ENCODE data around the gene ITPR1.

The ITPR1 gene

DNA sequence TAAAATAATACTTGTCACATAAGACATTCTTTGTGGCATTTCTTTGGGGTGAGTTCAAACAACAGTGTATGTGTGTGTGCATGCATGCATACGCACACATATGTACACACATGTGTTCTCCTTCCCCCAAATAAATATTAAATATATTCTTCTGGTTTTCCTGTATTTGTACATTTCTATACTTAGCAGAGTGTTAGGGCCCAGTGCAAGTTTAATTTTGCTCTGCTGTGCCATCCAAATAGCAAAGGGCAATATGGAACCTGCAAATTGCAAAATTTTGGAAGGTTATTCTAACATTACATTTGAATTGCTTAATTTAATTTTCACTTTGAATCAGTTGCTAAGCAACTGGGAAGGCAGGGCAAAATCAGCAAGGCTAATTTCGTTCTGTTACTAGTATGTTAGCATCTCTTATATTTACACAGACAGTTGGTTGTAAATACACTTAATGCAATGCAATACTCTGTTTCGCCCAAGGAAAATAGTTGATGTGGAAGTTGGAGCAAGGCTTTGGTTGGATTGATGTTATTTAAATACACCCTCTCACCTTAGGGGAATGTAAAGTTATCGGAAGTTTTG lies 130.4 kb downstream of the ITPR1 start:
- TF ChIP-seq CTCF (IDR thresholded peaks at IDR 0.05; ENCODE audit: extremely low read depth, missing control alignments) = no peak

DNA sequence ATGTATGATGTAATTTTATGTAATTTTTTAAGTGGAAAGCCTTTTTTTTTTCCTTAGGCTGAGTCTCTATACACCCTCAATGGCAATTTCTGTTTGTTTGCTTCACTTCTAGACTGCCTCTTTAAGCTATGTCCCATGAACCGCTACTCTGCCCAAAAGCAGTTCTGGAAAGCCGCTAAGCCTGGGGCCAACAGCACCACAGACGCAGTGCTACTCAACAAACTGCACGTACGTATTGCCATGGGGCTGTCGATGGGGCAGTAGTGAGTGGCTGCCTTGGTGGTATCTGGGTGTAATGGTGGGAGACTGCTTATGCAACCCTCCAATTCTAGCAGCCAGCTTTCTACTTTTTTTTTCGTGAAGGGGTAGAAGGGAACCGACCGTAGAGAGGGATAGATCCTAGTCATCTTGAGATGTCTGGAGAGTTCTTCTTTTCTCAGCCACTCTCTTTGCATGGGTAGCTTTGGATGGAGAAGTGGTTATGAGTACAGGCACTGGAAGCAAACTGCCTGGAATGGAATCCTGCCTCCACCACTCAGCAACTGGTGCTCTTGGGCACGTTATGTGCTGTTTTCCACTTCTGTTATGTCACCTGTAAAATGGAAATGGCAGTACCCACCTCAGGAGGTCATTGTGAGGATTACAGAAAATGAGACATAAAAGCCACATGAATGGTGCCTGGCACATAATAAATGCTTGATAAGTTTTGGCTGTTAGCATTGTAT lies 134.7 kb downstream of the ITPR1 start:
- TF ChIP-seq CTCF (IDR thresholded peaks at IDR 0.05; ENCODE audit: extremely low read depth, missing control alignments) = no peak
- no peak for DNase-seq (ENCODE audit: low spot score)

More for the DNA sequence above, 130.4 kb downstream of the ITPR1 start:
- DNase-seq (ENCODE audit: low spot score) = no peak

DNA sequence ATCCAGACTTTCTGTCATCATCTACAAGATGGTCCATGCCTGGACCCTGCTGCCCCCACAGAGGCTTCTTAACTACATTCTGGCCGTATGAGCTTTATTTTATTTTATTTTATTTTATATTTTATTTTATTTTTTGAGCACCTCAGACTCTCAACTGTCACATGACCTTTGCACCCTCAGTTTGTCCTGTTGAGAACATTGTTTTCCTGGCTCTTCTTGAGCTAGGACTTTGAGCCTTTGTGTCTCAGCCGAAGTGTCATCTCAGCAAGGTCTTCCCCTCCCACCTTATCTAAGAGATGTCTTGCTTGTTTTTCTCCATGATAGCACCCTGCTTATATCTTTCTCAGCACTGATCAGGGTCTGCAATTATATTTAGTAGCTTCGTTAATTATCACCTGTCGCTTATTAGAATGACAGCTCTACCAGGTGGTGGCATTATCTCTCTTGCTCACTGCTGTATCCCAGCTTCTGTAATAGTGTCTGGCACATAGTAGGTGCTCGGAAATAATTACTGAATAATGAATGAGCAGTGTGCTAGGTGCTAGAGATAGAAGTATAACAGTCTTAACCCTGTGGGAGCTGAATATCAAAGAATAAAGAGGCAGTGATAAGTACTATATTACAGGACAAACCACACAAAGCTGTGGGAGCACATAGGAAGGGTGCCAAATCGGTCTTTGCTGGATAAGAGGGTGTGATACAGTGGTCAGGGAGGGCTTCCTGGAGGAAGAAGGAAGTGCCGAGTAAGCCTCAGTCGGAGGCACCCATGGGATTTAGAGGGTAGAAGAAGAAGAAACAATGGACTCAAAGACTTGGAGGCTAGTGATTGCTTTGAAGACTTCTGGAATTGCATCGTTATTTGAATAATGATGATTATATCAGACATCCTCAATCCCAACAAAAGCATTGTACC lies 136.2 kb downstream of the ITPR1 start:
- no peak for TF ChIP-seq CTCF (IDR thresholded peaks at IDR 0.05; ENCODE audit: extremely low read depth, missing control alignments)
- no peak for DNase-seq (ENCODE audit: low spot score)

DNA sequence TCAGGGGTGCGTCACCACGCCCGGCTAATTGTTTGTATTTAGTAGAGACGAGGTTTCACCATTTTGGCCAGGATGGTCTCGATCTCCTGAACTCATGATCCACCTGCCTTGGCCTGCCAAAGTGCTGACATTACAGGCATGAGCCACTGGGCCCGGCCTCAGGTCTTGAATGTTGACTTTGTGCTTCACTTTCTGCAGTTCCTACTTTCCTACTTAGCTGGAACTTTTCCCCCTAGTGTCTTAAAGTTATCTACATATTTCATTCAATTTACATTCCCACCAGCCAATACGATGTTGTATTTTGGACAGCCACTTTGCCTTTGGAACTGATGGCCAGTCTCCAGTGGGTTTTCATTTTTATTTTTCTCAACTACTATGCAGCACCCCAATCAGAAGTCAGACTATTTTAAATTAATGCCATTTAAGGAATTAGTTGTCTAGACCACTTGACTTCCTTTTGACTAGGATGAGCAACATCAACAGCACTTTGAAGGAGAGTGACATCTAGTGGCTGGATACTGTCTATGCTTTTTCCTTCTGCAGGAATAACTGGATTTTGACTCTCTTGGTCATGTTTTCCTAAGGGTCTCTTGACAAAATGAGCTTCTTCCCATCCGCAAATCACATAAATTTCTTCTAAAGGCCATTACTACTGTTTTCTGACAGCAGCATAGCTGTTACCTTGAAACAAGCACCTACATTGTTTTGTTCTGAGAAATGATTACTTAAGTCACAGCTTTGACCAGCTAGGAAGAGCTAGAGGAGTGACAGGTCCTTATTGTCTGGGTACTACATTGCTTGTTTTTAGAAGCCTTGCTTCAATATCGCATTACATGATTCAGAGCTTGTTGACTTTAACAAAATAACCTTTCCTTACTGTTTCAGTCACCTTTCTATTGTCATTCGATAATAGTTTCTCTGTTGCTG lies 140.2 kb downstream of the ITPR1 start:
- DNase-seq (ENCODE audit: low spot score) = peak; percentile 57
- TF ChIP-seq CTCF (IDR thresholded peaks at IDR 0.05; ENCODE audit: extremely low read depth, missing control alignments) = peak; percentile 69

DNA sequence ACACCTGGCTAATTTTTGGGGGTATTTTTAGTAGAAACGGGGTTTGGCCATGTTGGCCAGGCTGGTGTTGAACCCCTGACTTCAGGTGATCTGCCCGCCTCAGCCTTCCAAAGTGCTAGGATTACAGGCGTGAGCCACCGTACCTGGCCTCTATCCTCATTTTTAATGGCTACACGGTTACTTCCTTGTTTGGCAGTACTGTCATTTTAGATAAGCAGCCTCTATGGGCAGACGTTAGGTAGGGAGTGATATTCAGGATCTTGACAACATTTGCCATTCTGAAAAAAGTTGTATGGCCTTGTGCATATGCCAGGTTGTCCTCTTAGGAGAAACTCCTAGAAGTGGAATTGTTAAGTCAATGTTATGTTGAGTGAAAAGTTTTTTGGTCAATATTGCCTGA lies 141.7 kb downstream of the ITPR1 start:
- no peak for DNase-seq (ENCODE audit: low spot score)

GRCh38 chr3:4637265-4637664 lies 144.1 kb downstream of the ITPR1 start:
- DNase-seq (ENCODE audit: low spot score) = no peak
- TF ChIP-seq CTCF (IDR thresholded peaks at IDR 0.05; ENCODE audit: extremely low read depth, missing control alignments) = no peak

More for the DNA sequence above, 141.7 kb downstream of the ITPR1 start:
- TF ChIP-seq CTCF (IDR thresholded peaks at IDR 0.05; ENCODE audit: extremely low read depth, missing control alignments) = no peak

Measured in GM20000 (cell line).